ENCODE results near the gene C1R. TPM values are rescaled to one million over a fixed set of nuclear protein-coding genes. Genes with fewer than 3 reads are reported as not detected.

The C1R gene
- polyA plus RNA-seq, 3 donors = 0.14 to 0.88 TPM; not detected in 1

DNA sequence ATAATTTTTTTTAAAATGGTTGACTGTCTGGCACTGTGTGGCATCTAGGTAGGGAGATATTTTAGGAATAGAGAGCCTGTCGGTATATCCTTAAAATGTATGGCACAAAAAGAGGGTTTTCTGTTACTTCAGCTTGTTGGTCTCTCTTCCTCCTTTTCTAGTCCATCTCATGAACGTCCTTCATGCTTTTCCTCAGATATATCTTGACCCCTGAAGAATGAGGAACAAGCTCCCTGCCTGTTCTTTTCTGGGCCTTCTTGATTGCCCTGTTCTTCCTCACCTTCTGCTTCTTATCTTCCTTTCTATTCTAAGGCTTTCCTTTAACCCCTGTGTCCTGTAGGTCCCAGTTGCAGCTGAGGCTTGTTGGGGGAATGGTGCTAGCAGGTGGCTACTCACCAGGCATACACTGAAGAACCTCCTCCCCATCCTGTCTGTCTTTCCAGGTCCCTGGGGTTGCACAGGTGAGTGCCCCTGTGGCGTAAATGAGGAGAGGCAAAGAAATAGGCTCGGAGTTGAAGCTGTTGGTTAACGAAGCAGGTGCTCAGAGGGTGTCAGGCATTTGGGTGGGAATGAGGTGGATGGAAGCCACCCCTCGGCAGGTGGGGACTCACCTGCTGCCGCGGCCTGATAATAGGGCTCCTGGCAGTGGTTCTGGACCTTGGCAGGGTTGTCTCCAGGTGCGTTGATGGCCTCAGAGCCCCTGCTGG, 7.2 kb upstream of the C1R start:
- peaks cover 18 to 56% of the 10 kb centered on the region in 2 donors for H3K36me3 ChIP-seq (replicated peaks in 1 of 2; ENCODE audit: control insufficient read depth in 1 of 2, insufficient read depth in 2 of 2, low read length in 2 of 2)
- peak; percentile 18 to 39 (median 32) for DNase-seq
- H3K4me3 Mint-ChIP-seq = peak overlapping the region in 1 of 2 donors; percentile 40

DNA sequence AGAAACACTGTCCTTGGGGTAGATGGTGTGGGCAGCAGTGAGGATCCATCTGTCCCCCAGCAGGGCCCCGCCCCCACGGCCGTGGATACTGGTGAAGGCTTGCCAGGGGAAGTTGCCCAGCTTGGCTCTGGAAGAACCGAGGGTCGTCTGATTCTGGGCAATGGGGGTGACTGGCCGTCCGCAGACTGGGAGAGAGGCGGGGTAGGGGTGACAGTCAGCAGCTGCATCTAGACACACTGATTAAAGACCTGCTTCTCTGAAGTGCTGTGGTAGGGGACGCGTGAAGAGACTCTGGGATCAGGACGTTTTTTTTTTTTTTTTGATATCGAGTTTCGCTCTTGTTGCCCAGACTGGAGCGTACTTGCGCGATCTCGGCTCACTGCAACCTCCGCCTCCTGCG, 4.7 kb upstream of the C1R start:
- no peak overlapping the region for H3K4me2 ChIP-seq (replicated peaks; ENCODE audit: extremely low read depth, low read length, poor library complexity, severe bottlenecking)
- intact Hi-C loops (cut with micrococcal nuclease) = loop anchor here in 1 of 2 donors (10.0 kb wide), 1 partner anchor 72 kb away; no protein-coding TSS in a partner anchor
- H3K9ac ChIP-seq (ENCODE audit: insufficient read depth, low read length, poor library complexity, severe bottlenecking) = no peak overlapping the region
- WGBS (ENCODE audit: insufficient coverage) = 93% methylated on average over 15 of the region's 19 CpGs
- H3K27ac Mint-ChIP-seq = no peak overlapping the region
- H3K4me1 Mint-ChIP-seq = peaks cover 18% of the 10 kb centered on the region
- peaks cover 11 to 12% of the 10 kb centered on the region in 2 donors for H3K4me1 ChIP-seq (ENCODE audit: control insufficient read depth in 1 of 2, insufficient read depth in 2 of 2, low read length in 2 of 2)
- peaks cover 0 to 2% of the 10 kb centered on the region in 2 donors for H3K27me3 ChIP-seq (ENCODE audit: control insufficient read depth in 2 of 2, insufficient read depth in 2 of 2, low read length in 2 of 2)
- DNase-seq = no peak
- TF ChIP-seq, protein P1, sequence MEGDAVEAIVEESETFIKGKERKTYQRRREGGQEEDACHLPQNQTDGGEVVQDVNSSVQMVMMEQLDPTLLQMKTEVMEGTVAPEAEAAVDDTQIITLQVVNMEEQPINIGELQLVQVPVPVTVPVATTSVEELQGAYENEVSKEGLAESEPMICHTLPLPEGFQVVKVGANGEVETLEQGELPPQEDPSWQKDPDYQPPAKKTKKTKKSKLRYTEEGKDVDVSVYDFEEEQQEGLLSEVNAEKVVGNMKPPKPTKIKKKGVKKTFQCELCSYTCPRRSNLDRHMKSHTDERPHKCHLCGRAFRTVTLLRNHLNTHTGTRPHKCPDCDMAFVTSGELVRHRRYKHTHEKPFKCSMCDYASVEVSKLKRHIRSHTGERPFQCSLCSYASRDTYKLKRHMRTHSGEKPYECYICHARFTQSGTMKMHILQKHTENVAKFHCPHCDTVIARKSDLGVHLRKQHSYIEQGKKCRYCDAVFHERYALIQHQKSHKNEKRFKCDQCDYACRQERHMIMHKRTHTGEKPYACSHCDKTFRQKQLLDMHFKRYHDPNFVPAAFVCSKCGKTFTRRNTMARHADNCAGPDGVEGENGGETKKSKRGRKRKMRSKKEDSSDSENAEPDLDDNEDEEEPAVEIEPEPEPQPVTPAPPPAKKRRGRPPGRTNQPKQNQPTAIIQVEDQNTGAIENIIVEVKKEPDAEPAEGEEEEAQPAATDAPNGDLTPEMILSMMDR (IDR thresholded peaks at IDR 0.05) = no peak
- no peak overlapping the region for H3K4me3 ChIP-seq (replicated peaks in 1 of 3; ENCODE audit: low read depth in 2 of 3, low read length in 3 of 3)
- H3K27me3 Mint-ChIP-seq (ENCODE audit: low read depth in 3 of 3) = peaks cover 5 to 15% (median 5%) of the 10 kb centered on the region in 3 donors
- H2AFZ ChIP-seq (ENCODE audit: insufficient read depth, low read depth, low read length, poor library complexity, severe bottlenecking) = no peak overlapping the region
- no peaks in the 10 kb centered on the region for H3K79me2 ChIP-seq (ENCODE audit: insufficient read depth, low read length)
- peaks cover 10 to 32% of the 10 kb centered on the region in 2 donors for H3K36me3 ChIP-seq (replicated peaks in 1 of 2; ENCODE audit: control insufficient read depth in 1 of 2, insufficient read depth in 2 of 2, low read length in 2 of 2)
- no peak overlapping the region for H3K4me3 Mint-ChIP-seq
- H3K9me3 ChIP-seq (replicated peaks in 1 of 2; ENCODE audit: control insufficient read depth in 1 of 2, insufficient read depth in 1 of 2, low read length in 2 of 2) = no peaks in the 10 kb centered on the region
- peaks cover 4% of the 10 kb centered on the region for H4K20me1 ChIP-seq (ENCODE audit: insufficient read depth, low read length)
- H3K27ac ChIP-seq (ENCODE audit: low read depth in 1 of 2, low read length in 2 of 2) = no peak overlapping the region
- H3K9me3 Mint-ChIP-seq = peaks cover 0 to 1% (median 0%) of the 10 kb centered on the region in 7 donors
- peaks cover 30 to 35% of the 10 kb centered on the region in 2 donors for H3K36me3 Mint-ChIP-seq

More for the DNA sequence above, 7.2 kb upstream of the C1R start:
- TF ChIP-seq, protein P1 (IDR thresholded peaks at IDR 0.05) = no peak
- H3K36me3 Mint-ChIP-seq = peaks cover 51 to 52% of the 10 kb centered on the region in 2 donors
- Histone ChIP-seq H3K27ac (ENCODE audit: low read depth in 1 of 2, low read length in 2 of 2) (peak overlapping the region in 1 of 2 donors; percentile 25), H3K79me2 (ENCODE audit: insufficient read depth, low read length) (no peaks in the 10 kb centered on the region), H4K20me1 (ENCODE audit: insufficient read depth, low read length) (peaks cover 21% of the 10 kb centered on the region), H3K9ac (ENCODE audit: insufficient read depth, low read length, poor library complexity, severe bottlenecking) (no peak overlapping the region), H3K27me3 (ENCODE audit: control insufficient read depth in 2 of 2, insufficient read depth in 2 of 2, low read length in 2 of 2) (no peaks in the 10 kb centered on the region), H2AFZ (ENCODE audit: insufficient read depth, low read depth, low read length, poor library complexity, severe bottlenecking) (no peak overlapping the region), H3K4me2 (replicated peaks; ENCODE audit: extremely low read depth, low read length, poor library complexity, severe bottlenecking) (no peak overlapping the region), H3K4me3 (replicated peaks in 1 of 3; ENCODE audit: low read depth in 2 of 3, low read length in 3 of 3) (no peak overlapping the region), H3K9me3 (replicated peaks in 1 of 2; ENCODE audit: control insufficient read depth in 1 of 2, insufficient read depth in 1 of 2, low read length in 2 of 2) (no peaks in the 10 kb centered on the region), H3K4me1 (ENCODE audit: control insufficient read depth in 1 of 2, insufficient read depth in 2 of 2, low read length in 2 of 2) (peaks cover 9 to 11% of the 10 kb centered on the region in 2 donors)
- no peaks in the 10 kb centered on the region for H3K9me3 Mint-ChIP-seq
- H3K27me3 Mint-ChIP-seq (ENCODE audit: low read depth in 3 of 3) = peaks cover 3 to 5% (median 4%) of the 10 kb centered on the region in 3 donors
- 85% methylated on average over 8 of the region's 9 CpGs for WGBS (ENCODE audit: insufficient coverage)
- H3K4me1 Mint-ChIP-seq = peaks cover 16% of the 10 kb centered on the region
- intact Hi-C loops (cut with micrococcal nuclease) = loop anchor here in 1 of 2 donors (10.0 kb wide), 1 partner anchor 75 kb away; no protein-coding TSS in a partner anchor
- H3K27ac Mint-ChIP-seq = peak overlapping the region in 4 of 7 donors; percentile 3 to 80 (median 43)
